ENCODE measurements around the gene ATG9B.

Gene ATG9B

GRCh38 chr7:151053096-151053495 is 28.8 kb upstream of the ATG9B start:
- DNase-seq (ENCODE audit: low read depth): no peak
- no peak overlapping the region for H3K4me3 ChIP-seq (ENCODE audit: low read length)
- TF ChIP-seq, protein P1, sequence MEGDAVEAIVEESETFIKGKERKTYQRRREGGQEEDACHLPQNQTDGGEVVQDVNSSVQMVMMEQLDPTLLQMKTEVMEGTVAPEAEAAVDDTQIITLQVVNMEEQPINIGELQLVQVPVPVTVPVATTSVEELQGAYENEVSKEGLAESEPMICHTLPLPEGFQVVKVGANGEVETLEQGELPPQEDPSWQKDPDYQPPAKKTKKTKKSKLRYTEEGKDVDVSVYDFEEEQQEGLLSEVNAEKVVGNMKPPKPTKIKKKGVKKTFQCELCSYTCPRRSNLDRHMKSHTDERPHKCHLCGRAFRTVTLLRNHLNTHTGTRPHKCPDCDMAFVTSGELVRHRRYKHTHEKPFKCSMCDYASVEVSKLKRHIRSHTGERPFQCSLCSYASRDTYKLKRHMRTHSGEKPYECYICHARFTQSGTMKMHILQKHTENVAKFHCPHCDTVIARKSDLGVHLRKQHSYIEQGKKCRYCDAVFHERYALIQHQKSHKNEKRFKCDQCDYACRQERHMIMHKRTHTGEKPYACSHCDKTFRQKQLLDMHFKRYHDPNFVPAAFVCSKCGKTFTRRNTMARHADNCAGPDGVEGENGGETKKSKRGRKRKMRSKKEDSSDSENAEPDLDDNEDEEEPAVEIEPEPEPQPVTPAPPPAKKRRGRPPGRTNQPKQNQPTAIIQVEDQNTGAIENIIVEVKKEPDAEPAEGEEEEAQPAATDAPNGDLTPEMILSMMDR (conservative IDR thresholded peaks at IDR 0.05; ENCODE audit: low read length): no peak

DNA sequence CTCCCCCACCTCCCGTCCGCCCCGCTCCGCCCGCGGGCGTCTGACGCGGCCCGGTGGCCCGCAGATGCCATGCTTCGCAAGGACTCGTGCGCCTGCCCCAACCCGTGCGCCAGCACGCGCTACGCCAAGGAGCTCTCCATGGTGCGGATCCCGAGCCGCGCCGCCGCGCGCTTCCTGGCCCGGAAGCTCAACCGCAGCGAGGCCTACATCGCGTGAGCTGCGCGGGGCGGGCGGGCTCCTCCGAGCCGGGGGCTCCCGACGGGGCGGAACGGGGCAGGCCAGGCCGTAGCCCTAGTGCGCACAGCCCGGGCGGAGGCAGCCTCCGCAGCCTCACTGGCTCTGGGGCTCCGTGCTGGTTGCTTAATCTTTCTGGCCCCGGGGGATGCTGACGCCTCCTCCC is 26.8 kb upstream of the ATG9B start:
- no peak overlapping the region for H3K4me3 ChIP-seq (ENCODE audit: low read length)
- peak; percentile 66 for DNase-seq (ENCODE audit: low read depth)
- TF ChIP-seq, protein P1 (conservative IDR thresholded peaks at IDR 0.05; ENCODE audit: low read length): no peak

- no peak for DNase-seq (ENCODE audit: low read depth)
- TF ChIP-seq, protein P1 (conservative IDR thresholded peaks at IDR 0.05; ENCODE audit: low read length): no peak
- no peak overlapping the region for H3K4me3 ChIP-seq (ENCODE audit: low read length)
These were observed 24.7 kb upstream of the ATG9B start for GRCh38 chr7:151048911-151049463.

- TF ChIP-seq, protein P1 (conservative IDR thresholded peaks at IDR 0.05; ENCODE audit: low read length): no peak
- no peak within 1 kb of the TSS for H3K4me3 ChIP-seq (ENCODE audit: low read length)
- no peak for DNase-seq (ENCODE audit: low read depth)
These were observed 23.9 kb upstream of the ATG9B start, which contains the start of gene ASIC3 for GRCh38 chr7:151047976-151048815. TSS of gene ASIC3 (plus strand) at chr7:151048531. CDS start at chr7:151048886, 355 bp downstream.

DNA sequence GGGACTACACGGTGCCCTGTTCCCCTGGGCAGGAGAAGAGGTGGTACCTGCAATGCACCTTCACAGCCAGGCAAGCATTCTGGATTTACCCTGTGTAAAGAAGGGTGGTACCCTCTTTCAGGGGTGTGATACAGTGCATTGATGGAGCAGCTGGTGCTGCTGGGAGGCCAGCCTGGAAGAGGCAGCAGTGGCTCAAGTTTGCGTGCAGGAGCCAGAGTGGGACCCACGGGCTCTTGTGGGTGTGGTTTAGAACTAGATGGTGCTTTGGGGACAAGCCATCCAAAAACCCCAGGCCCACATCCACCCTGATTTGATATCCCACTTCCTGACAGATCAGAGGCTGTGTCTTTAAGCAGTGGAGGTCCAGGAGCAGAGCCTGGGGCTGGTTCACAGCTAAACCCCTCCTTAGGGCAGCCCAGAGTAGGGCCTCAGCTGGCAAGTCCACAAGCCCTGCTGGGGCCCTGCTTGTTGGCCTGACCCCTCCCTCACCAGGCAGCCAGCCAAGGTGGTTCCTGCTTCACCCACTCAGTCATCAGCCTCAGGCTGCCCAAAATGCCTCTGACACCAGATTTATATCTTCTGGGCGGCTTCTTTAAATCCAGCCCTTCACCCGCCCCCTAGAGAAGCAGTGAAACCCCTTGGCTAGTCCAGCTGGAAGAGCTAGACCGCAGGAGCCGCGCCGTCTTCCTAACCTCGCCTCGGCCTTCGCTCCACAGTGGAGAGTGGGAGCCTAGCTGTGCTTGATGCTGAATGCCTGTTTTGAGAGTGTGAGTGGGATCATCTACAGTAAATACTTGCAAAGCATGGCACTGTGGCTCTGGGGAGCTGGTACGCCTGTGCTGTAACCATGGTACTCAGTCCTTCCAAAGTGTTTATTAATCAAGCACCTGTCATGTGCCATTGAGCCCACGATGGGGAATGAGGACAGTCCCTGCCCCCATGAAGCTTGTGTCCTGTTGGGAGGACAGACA is 22.6 kb upstream of the ATG9B start:
- H3K4me3 ChIP-seq (ENCODE audit: low read length): no peak overlapping the region
- TF ChIP-seq, protein P1 (conservative IDR thresholded peaks at IDR 0.05; ENCODE audit: low read length): no peak
- peak; percentile 60 for DNase-seq (ENCODE audit: low read depth)

GRCh38 chr7:151045967-151046366 is 21.7 kb upstream of the ATG9B start:
- TF ChIP-seq, protein P1 (conservative IDR thresholded peaks at IDR 0.05; ENCODE audit: low read length): no peak
- no peak overlapping the region for H3K4me3 ChIP-seq (ENCODE audit: low read length)
- no peak for DNase-seq (ENCODE audit: low read depth)
